Measurements from ENCODE around the gene ITGAL. TPM values are rescaled to one million over a fixed set of nuclear protein-coding genes. Genes with fewer than 3 reads are reported as not detected.

The ITGAL gene
- total and polyA plus RNA-seq, 2 of the 13 experiments (the other 11 are each of a cell fraction or from before 2014, with no cell fraction given): 0.86 to 1.2 TPM

DNA sequence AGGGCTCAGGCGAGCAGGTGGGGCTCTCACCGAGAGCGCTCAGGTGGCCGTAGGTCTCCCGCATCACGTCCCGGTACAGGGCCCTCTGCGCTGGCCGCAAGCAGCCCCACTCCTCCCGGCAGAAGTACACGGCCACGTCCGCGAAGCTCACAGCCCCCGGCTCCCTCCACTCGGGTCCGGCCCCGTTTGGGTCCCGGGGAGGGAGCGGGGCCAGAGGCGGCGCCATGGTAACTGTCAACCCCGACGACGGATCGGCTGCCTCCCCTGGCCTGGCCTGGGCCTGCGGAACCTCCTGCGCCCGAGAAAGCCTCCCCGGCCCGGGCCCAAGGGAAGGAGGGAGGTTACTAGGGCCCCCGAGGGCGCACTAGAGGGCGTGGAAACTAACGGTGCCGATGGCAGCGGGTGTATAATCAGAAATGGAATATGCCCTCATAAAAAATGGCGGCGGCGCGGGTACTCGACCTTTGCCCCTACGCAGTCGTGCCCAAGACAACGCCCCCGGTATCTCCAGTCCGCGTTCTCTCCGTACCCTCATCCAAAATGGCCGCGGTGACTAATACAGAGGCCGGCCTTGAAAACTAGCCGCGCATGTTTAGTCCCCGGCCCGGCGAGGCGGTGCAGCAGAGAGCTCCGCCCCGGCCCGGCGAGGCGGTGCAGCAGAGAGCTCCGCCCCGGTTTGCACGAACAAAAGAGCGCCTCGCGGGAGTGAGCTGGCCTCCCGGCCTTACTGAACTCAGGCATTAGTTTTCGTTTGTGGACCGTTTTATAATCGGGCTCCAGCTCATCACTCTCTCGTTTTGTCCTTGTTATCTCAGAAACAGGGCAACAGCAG lies 85.6 kb downstream of the ITGAL start, which contains the start of gene ZNF764 (continued):
- TF ChIP-seq, protein P1, sequence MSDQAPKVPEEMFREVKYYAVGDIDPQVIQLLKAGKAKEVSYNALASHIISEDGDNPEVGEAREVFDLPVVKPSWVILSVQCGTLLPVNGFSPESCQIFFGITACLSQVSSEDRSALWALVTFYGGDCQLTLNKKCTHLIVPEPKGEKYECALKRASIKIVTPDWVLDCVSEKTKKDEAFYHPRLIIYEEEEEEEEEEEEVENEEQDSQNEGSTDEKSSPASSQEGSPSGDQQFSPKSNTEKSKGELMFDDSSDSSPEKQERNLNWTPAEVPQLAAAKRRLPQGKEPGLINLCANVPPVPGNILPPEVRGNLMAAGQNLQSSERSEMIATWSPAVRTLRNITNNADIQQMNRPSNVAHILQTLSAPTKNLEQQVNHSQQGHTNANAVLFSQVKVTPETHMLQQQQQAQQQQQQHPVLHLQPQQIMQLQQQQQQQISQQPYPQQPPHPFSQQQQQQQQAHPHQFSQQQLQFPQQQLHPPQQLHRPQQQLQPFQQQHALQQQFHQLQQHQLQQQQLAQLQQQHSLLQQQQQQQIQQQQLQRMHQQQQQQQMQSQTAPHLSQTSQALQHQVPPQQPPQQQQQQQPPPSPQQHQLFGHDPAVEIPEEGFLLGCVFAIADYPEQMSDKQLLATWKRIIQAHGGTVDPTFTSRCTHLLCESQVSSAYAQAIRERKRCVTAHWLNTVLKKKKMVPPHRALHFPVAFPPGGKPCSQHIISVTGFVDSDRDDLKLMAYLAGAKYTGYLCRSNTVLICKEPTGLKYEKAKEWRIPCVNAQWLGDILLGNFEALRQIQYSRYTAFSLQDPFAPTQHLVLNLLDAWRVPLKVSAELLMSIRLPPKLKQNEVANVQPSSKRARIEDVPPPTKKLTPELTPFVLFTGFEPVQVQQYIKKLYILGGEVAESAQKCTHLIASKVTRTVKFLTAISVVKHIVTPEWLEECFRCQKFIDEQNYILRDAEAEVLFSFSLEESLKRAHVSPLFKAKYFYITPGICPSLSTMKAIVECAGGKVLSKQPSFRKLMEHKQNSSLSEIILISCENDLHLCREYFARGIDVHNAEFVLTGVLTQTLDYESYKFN (CRISPR knock-in tag; conservative IDR thresholded peaks at IDR 0.05): peak; percentile 72
- TF ChIP-seq ZBTB39 (CRISPR knock-in tag; IDR thresholded peaks at IDR 0.05) (peak; percentile 89), ZBTB8A (CRISPR knock-in tag; IDR thresholded peaks at IDR 0.05; ENCODE audit: borderline replicate concordance, low read depth) (0 out of 2 replicates have a peak, but pooled peaks have one; percentile 69), ZSCAN12 (CRISPR knock-in tag; IDR thresholded peaks at IDR 0.05) (no peak), NFE2 (CRISPR knock-in tag; IDR thresholded peaks at IDR 0.05) (no peak), ELF1 (CRISPR knock-in tag; IDR thresholded peaks at IDR 0.05) (peak; percentile 89), YY1 (IDR thresholded peaks at IDR 0.05; ENCODE audit: insufficient read depth, insufficient replicate concordance, low read depth, low read length) (peak; percentile 99), ZNF839 (CRISPR knock-in tag; IDR thresholded peaks at IDR 0.05; ENCODE audit: borderline replicate concordance) (no peak), HNRNPH1 (optimal IDR thresholded peaks at IDR 0.05; ENCODE audit: low read depth, low read length) (no peak), FOXJ3 (CRISPR knock-in tag; IDR thresholded peaks at IDR 0.05; ENCODE audit: borderline replicate concordance) (0 out of 2 replicates have a peak, but pooled peaks have one; percentile 61), TOPORS (CRISPR knock-in tag; IDR thresholded peaks at IDR 0.05) (peak; percentile 95; the same call in 1 of the 2 replicates), ZNF709 (CRISPR knock-in tag; IDR thresholded peaks at IDR 0.05) (no peak; the same call in 1 of the 2 replicates), HOMEZ (CRISPR knock-in tag; IDR thresholded peaks at IDR 0.05; ENCODE audit: low read depth) (peak; percentile 47; the same call in 1 of the 2 replicates)
- TF ChIP-seq, protein P2, sequence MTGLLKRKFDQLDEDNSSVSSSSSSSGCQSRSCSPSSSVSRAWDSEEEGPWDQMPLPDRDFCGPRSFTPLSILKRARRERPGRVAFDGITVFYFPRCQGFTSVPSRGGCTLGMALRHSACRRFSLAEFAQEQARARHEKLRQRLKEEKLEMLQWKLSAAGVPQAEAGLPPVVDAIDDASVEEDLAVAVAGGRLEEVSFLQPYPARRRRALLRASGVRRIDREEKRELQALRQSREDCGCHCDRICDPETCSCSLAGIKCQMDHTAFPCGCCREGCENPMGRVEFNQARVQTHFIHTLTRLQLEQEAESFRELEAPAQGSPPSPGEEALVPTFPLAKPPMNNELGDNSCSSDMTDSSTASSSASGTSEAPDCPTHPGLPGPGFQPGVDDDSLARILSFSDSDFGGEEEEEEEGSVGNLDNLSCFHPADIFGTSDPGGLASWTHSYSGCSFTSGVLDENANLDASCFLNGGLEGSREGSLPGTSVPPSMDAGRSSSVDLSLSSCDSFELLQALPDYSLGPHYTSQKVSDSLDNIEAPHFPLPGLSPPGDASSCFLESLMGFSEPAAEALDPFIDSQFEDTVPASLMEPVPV (CRISPR knock-in tag; IDR thresholded peaks at IDR 0.05): peak; percentile 78; the same call in 1 of the 2 replicates
- TF ChIP-seq, protein P3, sequence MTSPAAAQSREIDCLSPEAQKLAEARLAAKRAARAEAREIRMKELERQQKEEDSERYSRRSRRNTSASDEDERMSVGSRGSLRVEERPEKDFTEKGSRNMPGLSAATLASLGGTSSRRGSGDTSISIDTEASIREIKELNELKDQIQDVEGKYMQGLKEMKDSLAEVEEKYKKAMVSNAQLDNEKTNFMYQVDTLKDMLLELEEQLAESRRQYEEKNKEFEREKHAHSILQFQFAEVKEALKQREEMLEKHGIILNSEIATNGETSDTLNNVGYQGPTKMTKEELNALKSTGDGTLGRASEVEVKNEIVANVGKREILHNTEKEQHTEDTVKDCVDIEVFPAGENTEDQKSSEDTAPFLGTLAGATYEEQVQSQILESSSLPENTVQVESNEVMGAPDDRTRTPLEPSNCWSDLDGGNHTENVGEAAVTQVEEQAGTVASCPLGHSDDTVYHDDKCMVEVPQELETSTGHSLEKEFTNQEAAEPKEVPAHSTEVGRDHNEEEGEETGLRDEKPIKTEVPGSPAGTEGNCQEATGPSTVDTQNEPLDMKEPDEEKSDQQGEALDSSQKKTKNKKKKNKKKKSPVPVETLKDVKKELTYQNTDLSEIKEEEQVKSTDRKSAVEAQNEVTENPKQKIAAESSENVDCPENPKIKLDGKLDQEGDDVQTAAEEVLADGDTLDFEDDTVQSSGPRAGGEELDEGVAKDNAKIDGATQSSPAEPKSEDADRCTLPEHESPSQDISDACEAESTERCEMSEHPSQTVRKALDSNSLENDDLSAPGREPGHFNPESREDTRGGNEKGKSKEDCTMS (CRISPR knock-in tag; conservative IDR thresholded peaks at IDR 0.05): no peak
